ENCODE measurements around the gene DNAJC2. TPM values are rescaled to one million over a fixed set of nuclear protein-coding genes. Genes with fewer than 3 reads are reported as not detected.
A peak's percentile ranks its signal among the peaks of the same experiment; 100 is the strongest.
"Not testable (repeated sequence)": the region's sequence is repeated elsewhere in the genome, so short reads cannot be mapped to it uniquely, and the experiment has no call there.

The DNAJC2 gene
- total and polyA plus RNA-seq, 2 donors (not counting 1 experiment from before 2014, with no cell fraction given) = 15.0 to 24.4 TPM

- DNase-seq (ENCODE audit: low read depth in 2 of 2) = peak in 1 of 2 donors; percentile 18
- H3K27me3 ChIP-seq (ENCODE audit: control insufficient read depth, insufficient read depth, low read length); H3K4me1 ChIP-seq (ENCODE audit: control insufficient read depth, extremely low read depth, insufficient read depth, low read length); H3K36me3 ChIP-seq (ENCODE audit: control insufficient read depth, insufficient read depth, low read length); H3K9me3 ChIP-seq (ENCODE audit: control insufficient read depth, insufficient read depth, low read depth, low read length); H3K27ac ChIP-seq (ENCODE audit: insufficient read depth, low read length); H4K20me1 ChIP-seq (ENCODE audit: control insufficient read depth, extremely low read depth, insufficient read depth, low read length); H3K9ac ChIP-seq (ENCODE audit: insufficient read depth, low read length); H3K79me2 ChIP-seq (ENCODE audit: control insufficient read depth, insufficient read depth, low read length): not testable (repeated sequence)
- Histone ChIP-seq H2AFZ (ENCODE audit: low read length) (peak overlapping the region; percentile 85), H3K4me3 (replicated peaks in 1 of 4; ENCODE audit: control extremely low read depth in 1 of 4, insufficient read depth in 1 of 4, low read depth in 3 of 4, low read length in 4 of 4) (peak overlapping the region; percentile 50 to 74 (median 64)), H3K4me2 (ENCODE audit: extremely low read depth, insufficient read depth, low read length) (peak overlapping the region; percentile 81)
These were observed 63.8 kb downstream of the DNAJC2 start for GRCh38 chr7:103280803-103281155.

- H4K20me1 ChIP-seq (ENCODE audit: control insufficient read depth, extremely low read depth, insufficient read depth, low read length); H3K4me1 ChIP-seq (ENCODE audit: control insufficient read depth, extremely low read depth, insufficient read depth, low read length); H3K36me3 ChIP-seq (ENCODE audit: control insufficient read depth, insufficient read depth, low read length); H3K79me2 ChIP-seq (ENCODE audit: control insufficient read depth, insufficient read depth, low read length); H3K27me3 ChIP-seq (ENCODE audit: control insufficient read depth, insufficient read depth, low read length); H3K9me3 ChIP-seq (ENCODE audit: control insufficient read depth, insufficient read depth, low read depth, low read length): not testable (repeated sequence)
- peak; percentile 58 to 69 for DNase-seq (ENCODE audit: low read depth in 2 of 2)
- Histone ChIP-seq H3K4me3 (replicated peaks in 1 of 4; ENCODE audit: control extremely low read depth in 1 of 4, insufficient read depth in 1 of 4, low read depth in 3 of 4, low read length in 4 of 4) (peak overlapping the region; percentile 50 to 74 (median 64)), H3K9ac (ENCODE audit: insufficient read depth, low read length) (peak overlapping the region; percentile 58), H2AFZ (ENCODE audit: low read length) (peak overlapping the region; percentile 85), H3K27ac (ENCODE audit: insufficient read depth, low read length) (peak overlapping the region; percentile 37), H3K4me2 (ENCODE audit: extremely low read depth, insufficient read depth, low read length) (peak overlapping the region; percentile 81)
These were observed 64.4 kb downstream of the DNAJC2 start for GRCh38 chr7:103279963-103280802.

DNA sequence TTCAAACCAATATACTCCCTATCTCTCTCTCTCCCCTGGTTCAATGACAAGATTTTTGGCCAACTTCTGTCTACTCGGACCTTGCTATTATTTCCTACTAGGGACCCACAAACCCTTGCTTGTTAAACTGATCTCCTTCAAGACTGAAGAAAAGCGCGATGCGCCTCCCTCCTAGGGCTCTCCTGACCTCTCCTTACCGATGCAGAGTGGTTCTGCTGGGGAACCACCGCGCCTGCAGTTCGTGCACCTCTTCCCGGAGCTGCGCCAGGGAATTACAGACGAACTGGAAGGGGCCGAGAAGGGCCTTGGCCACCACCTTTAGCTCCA lies 65.0 kb downstream of the DNAJC2 start:
- H4K20me1 ChIP-seq (ENCODE audit: control insufficient read depth, extremely low read depth, insufficient read depth, low read length); H3K4me1 ChIP-seq (ENCODE audit: control insufficient read depth, extremely low read depth, insufficient read depth, low read length); H3K27me3 ChIP-seq (ENCODE audit: control insufficient read depth, insufficient read depth, low read length); H3K36me3 ChIP-seq (ENCODE audit: control insufficient read depth, insufficient read depth, low read length); H3K79me2 ChIP-seq (ENCODE audit: control insufficient read depth, insufficient read depth, low read length); H3K9me3 ChIP-seq (ENCODE audit: control insufficient read depth, insufficient read depth, low read depth, low read length): not testable (repeated sequence)
- H3K4me2 ChIP-seq (ENCODE audit: extremely low read depth, insufficient read depth, low read length) = peak overlapping the region; percentile 90
- peak overlapping the region; percentile 77 for H2AFZ ChIP-seq (ENCODE audit: low read length)
- H3K4me3 ChIP-seq (replicated peaks in 1 of 4; ENCODE audit: control extremely low read depth in 1 of 4, insufficient read depth in 1 of 4, low read depth in 3 of 4, low read length in 4 of 4) = peak overlapping the region; percentile 50 to 74 (median 64)
- peak; percentile 9 to 30 for DNase-seq (ENCODE audit: low read depth in 2 of 2)
- peak overlapping the region; percentile 37 for H3K27ac ChIP-seq (ENCODE audit: insufficient read depth, low read length)
- H3K9ac ChIP-seq (ENCODE audit: insufficient read depth, low read length) = peak overlapping the region; percentile 58

DNA sequence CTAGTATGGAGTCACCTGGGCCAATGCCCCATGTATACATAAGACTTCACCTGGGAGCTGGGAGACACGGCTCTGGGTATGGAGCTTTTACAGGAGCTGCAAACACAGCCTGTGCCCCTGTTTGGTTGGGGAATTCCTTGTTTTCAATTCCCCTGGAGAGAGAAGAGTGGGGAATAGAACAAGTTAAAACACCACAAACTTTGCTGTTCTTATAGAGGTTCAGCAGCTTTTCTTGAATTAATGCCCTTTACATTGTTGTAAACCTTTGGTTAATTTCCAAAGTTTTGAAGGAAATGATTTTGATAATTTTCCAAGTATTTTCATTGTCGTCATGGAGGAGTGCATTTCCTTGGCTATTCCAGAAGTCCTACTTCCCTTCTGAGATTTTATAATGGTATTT lies 66.4 kb downstream of the DNAJC2 start:
- H2AFZ ChIP-seq (ENCODE audit: low read length); H3K9ac ChIP-seq (ENCODE audit: insufficient read depth, low read length); DNase-seq (ENCODE audit: low read depth in 2 of 2); H3K36me3 ChIP-seq (ENCODE audit: control insufficient read depth, insufficient read depth, low read length); H3K27me3 ChIP-seq (ENCODE audit: control insufficient read depth, insufficient read depth, low read length); H3K4me3 ChIP-seq (replicated peaks in 1 of 4; ENCODE audit: control extremely low read depth in 1 of 4, insufficient read depth in 1 of 4, low read depth in 3 of 4, low read length in 4 of 4); H3K27ac ChIP-seq (ENCODE audit: insufficient read depth, low read length); H3K9me3 ChIP-seq (ENCODE audit: control insufficient read depth, insufficient read depth, low read depth, low read length); H4K20me1 ChIP-seq (ENCODE audit: control insufficient read depth, extremely low read depth, insufficient read depth, low read length); H3K79me2 ChIP-seq (ENCODE audit: control insufficient read depth, insufficient read depth, low read length); H3K4me1 ChIP-seq (ENCODE audit: control insufficient read depth, extremely low read depth, insufficient read depth, low read length): not testable (repeated sequence)
- H3K4me2 ChIP-seq (ENCODE audit: extremely low read depth, insufficient read depth, low read length) = peak overlapping the region; percentile 13

DNA sequence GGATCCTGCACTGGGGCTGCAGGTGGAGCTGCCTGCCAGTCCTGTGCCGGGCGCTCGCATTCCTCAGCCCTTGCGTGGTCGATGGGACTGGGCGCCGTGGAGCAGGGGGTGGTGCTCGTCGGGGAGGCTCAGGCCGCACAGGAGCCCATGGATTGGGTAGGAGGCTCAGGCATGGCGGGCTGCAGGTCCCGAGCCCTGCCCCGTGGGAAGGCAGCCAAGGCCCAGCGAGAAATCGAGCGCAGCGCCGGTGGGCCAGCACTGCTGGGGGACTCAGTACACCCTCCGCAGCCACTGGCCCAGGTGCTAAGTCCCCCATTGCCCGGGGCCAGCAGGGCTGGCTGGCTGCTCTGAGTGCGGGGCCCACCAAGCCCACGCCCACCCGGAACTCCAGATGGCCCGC lies 69.7 kb downstream of the DNAJC2 start:
- H3K9me3 ChIP-seq (ENCODE audit: control insufficient read depth, insufficient read depth, low read depth, low read length); H3K36me3 ChIP-seq (ENCODE audit: control insufficient read depth, insufficient read depth, low read length); DNase-seq (ENCODE audit: low read depth in 2 of 2): not testable (repeated sequence)

DNA sequence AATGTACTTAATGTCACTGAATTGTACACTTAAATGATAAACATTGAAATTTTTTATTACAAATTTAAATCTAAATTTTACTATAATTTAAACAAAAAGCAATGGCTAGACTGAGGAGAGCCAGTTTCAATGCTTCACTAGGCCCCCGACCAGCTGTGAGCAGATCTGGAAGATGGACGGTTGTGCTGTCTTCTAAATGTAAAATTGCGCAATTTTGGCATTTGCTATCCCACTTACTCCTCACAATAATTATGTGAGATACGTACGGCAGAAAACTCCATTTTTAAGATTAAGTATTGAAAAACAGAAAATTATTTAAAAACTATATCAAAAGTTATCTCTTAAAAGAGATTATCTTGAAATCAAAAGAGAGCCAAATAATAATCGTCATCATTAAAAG lies 71.2 kb downstream of the DNAJC2 start:
- H3K79me2 ChIP-seq (ENCODE audit: control insufficient read depth, insufficient read depth, low read length); H3K27me3 ChIP-seq (ENCODE audit: control insufficient read depth, insufficient read depth, low read length): not testable (repeated sequence)

More for the DNA sequence above, 69.7 kb downstream of the DNAJC2 start:
- H3K4me3 ChIP-seq (replicated peaks in 1 of 4; ENCODE audit: control extremely low read depth in 1 of 4, insufficient read depth in 1 of 4, low read depth in 3 of 4, low read length in 4 of 4); H3K27ac ChIP-seq (ENCODE audit: insufficient read depth, low read length); H3K4me1 ChIP-seq (ENCODE audit: control insufficient read depth, extremely low read depth, insufficient read depth, low read length); H3K4me2 ChIP-seq (ENCODE audit: extremely low read depth, insufficient read depth, low read length); H2AFZ ChIP-seq (ENCODE audit: low read length); H4K20me1 ChIP-seq (ENCODE audit: control insufficient read depth, extremely low read depth, insufficient read depth, low read length); H3K9ac ChIP-seq (ENCODE audit: insufficient read depth, low read length); H3K27me3 ChIP-seq (ENCODE audit: control insufficient read depth, insufficient read depth, low read length); H3K79me2 ChIP-seq (ENCODE audit: control insufficient read depth, insufficient read depth, low read length): not testable (repeated sequence)

GRCh38 chr7:103266229-103266628 lies 78.3 kb downstream of the DNAJC2 start:
- not testable (repeated sequence) for H2AFZ ChIP-seq (ENCODE audit: low read length)

More for the DNA sequence above, 71.2 kb downstream of the DNAJC2 start:
- H2AFZ ChIP-seq (ENCODE audit: low read length); H4K20me1 ChIP-seq (ENCODE audit: control insufficient read depth, extremely low read depth, insufficient read depth, low read length); H3K9me3 ChIP-seq (ENCODE audit: control insufficient read depth, insufficient read depth, low read depth, low read length); H3K4me2 ChIP-seq (ENCODE audit: extremely low read depth, insufficient read depth, low read length); H3K27ac ChIP-seq (ENCODE audit: insufficient read depth, low read length); H3K4me3 ChIP-seq (replicated peaks in 1 of 4; ENCODE audit: control extremely low read depth in 1 of 4, insufficient read depth in 1 of 4, low read depth in 3 of 4, low read length in 4 of 4); H3K9ac ChIP-seq (ENCODE audit: insufficient read depth, low read length); DNase-seq (ENCODE audit: low read depth in 2 of 2); H3K36me3 ChIP-seq (ENCODE audit: control insufficient read depth, insufficient read depth, low read length); H3K4me1 ChIP-seq (ENCODE audit: control insufficient read depth, extremely low read depth, insufficient read depth, low read length): not testable (repeated sequence)

More at GRCh38 chr7:103266229-103266628, 78.3 kb downstream of the DNAJC2 start:
- H3K36me3 ChIP-seq (ENCODE audit: control insufficient read depth, insufficient read depth, low read length); H3K9me3 ChIP-seq (ENCODE audit: control insufficient read depth, insufficient read depth, low read depth, low read length); H3K27me3 ChIP-seq (ENCODE audit: control insufficient read depth, insufficient read depth, low read length); H3K27ac ChIP-seq (ENCODE audit: insufficient read depth, low read length); H3K4me3 ChIP-seq (replicated peaks in 1 of 4; ENCODE audit: control extremely low read depth in 1 of 4, insufficient read depth in 1 of 4, low read depth in 3 of 4, low read length in 4 of 4); H3K4me2 ChIP-seq (ENCODE audit: extremely low read depth, insufficient read depth, low read length); H4K20me1 ChIP-seq (ENCODE audit: control insufficient read depth, extremely low read depth, insufficient read depth, low read length); H3K4me1 ChIP-seq (ENCODE audit: control insufficient read depth, extremely low read depth, insufficient read depth, low read length); H3K9ac ChIP-seq (ENCODE audit: insufficient read depth, low read length); DNase-seq (ENCODE audit: low read depth in 2 of 2); H3K79me2 ChIP-seq (ENCODE audit: control insufficient read depth, insufficient read depth, low read length): not testable (repeated sequence)

Data from fibroblast of lung (primary cell).